Liver (tissue), 9 donors: ENCODE measurements around the gene MARCHF2. TPM values are rescaled to one million over a fixed set of nuclear protein-coding genes. Genes with fewer than 3 reads are reported as not detected.
"Not testable (repeated sequence)": the region's sequence is repeated elsewhere in the genome, so short reads cannot be mapped to it uniquely, and the experiment has no call there.

Experiments
- DNase-seq: peaks from one replicate; pipeline ENCODE4 v3.0.0-alpha.2; 2017; ENCODE audit warnings: low spot score
- H3K27ac ChIP-seq, 2 donors: one replicate each; pipeline ENCODE4 v1.7.0; 2013; ENCODE audit warnings: inconsistent platforms in 2 of 2, low read length in 2 of 2, control low read depth in 1 of 2, low read depth in 1 of 2, mild to moderate bottlenecking in 1 of 2
- H3K27me3 ChIP-seq, 4 donors: one replicate each; pipeline versions ENCODE4 v1.6.1 to v1.7.0; 2013; ENCODE audit warnings: low read length in 3 of 4, inconsistent platforms in 1 of 4, mild to moderate bottlenecking in 1 of 4, moderate library complexity in 1 of 4; ENCODE audit not compliant: control insufficient read depth in 4 of 4, insufficient read depth in 4 of 4
- H3K36me3 ChIP-seq, 4 donors: one replicate each; pipeline versions ENCODE4 v1.6.1 to v1.7.0; 2013; ENCODE audit warnings: low read length in 3 of 4, mild to moderate bottlenecking in 3 of 4, low read depth in 1 of 4, moderate library complexity in 1 of 4; ENCODE audit not compliant: control insufficient read depth in 4 of 4, insufficient read depth in 3 of 4
- H3K4me1 ChIP-seq, 4 donors: one replicate each; pipeline versions ENCODE4 v1.6.1 to v1.7.0; 2013; ENCODE audit warnings: low read length in 3 of 4, mild to moderate bottlenecking in 3 of 4, moderate library complexity in 1 of 4; ENCODE audit not compliant: control insufficient read depth in 4 of 4, insufficient read depth in 4 of 4
- H3K4me3 ChIP-seq, 3 donors: one replicate each; pipeline versions ENCODE4 v1.6.1 to v1.7.0; 2013; ENCODE audit warnings: low read length in 3 of 3, control low read depth in 1 of 3, low read depth in 1 of 3, mild to moderate bottlenecking in 1 of 3
- H3K9ac ChIP-seq, 2 donors: one replicate each; pipeline ENCODE4 v1.7.0; 2013; ENCODE audit warnings: low read length in 2 of 2, mild to moderate bottlenecking in 2 of 2, moderate library complexity in 2 of 2, control low read depth in 1 of 2, low read depth in 1 of 2
- H3K9me3 ChIP-seq, 4 donors: one replicate each; pipeline versions ENCODE4 v1.6.1 to v1.7.0; 2013; ENCODE audit warnings: low read length in 3 of 4; ENCODE audit not compliant: control insufficient read depth in 4 of 4
- EGR1 ChIP-seq, 2 donors: IDR thresholded peaks; 2 replicates each; pipeline ENCODE4 v1.6.1; 2016 to 2018; ENCODE audit warnings: antibody characterized with exemption in 2 of 2, low read depth in 2 of 2
- FOXA1 ChIP-seq: IDR thresholded peaks from 2 replicates; pipeline ENCODE4 v1.6.1; 2016; ENCODE audit warnings: antibody characterized with exemption
- FOXA2 ChIP-seq: IDR thresholded peaks from 2 replicates; pipeline ENCODE4 v1.6.1; 2016; ENCODE audit warnings: antibody characterized with exemption
- GABPA ChIP-seq, 2 donors: IDR thresholded peaks in 1 of 2; conservative IDR thresholded peaks in 1 of 2; 2 replicates each; pipeline ENCODE4 v1.6.1; 2016; ENCODE audit warnings: antibody characterized with exemption in 2 of 2, mild to moderate bottlenecking in 1 of 2, moderate library complexity in 1 of 2
- HNF4A ChIP-seq, 2 donors: conservative IDR thresholded peaks; 2 replicates each; pipeline ENCODE4 v1.6.1; 2016; ENCODE audit warnings: antibody characterized with exemption in 2 of 2, mild to moderate bottlenecking in 2 of 2
- HNF4G ChIP-seq: IDR thresholded peaks from 2 replicates; pipeline ENCODE4 v1.6.1; 2016; ENCODE audit warnings: antibody characterized with exemption
- JUND ChIP-seq, 2 donors: IDR thresholded peaks; 2 replicates each; pipeline ENCODE4 v1.6.1; 2016; ENCODE audit warnings: antibody characterized with exemption in 2 of 2
- RAD21 ChIP-seq, 2 donors: IDR thresholded peaks; 2 replicates each; pipeline ENCODE4 v1.6.1; 2016; ENCODE audit warnings: antibody characterized with exemption in 2 of 2, mild to moderate bottlenecking in 2 of 2
- RXRA ChIP-seq, 2 donors: IDR thresholded peaks; 2 replicates each; pipeline ENCODE4 v1.6.1; 2017 to 2018; ENCODE audit warnings: antibody characterized with exemption in 2 of 2, mild to moderate bottlenecking in 1 of 2
- SP1 ChIP-seq: IDR thresholded peaks from 2 replicates; pipeline ENCODE4 v1.6.1; 2018; ENCODE audit warnings: antibody characterized with exemption, mild to moderate bottlenecking
- TAF1 ChIP-seq: conservative IDR thresholded peaks from 2 replicates; pipeline ENCODE4 v1.6.1; 2016; ENCODE audit warnings: antibody characterized with exemption, mild to moderate bottlenecking
- YY1 ChIP-seq: IDR thresholded peaks from 2 replicates; pipeline ENCODE4 v1.6.1; 2016; ENCODE audit warnings: antibody characterized with exemption, mild to moderate bottlenecking
- ZBTB33 ChIP-seq: IDR thresholded peaks from 2 replicates; pipeline ENCODE4 v1.6.1; 2016; ENCODE audit warnings: antibody characterized with exemption
- WGBS: extraction: QIAGEN DNeasy Blood & Tissue Kit; methylation state at CpG from one replicate; pipeline ENCODE4 v1.1.7; 2013; 5-methylcytosine and 5-hydroxymethylcytosine counted together
- polyA plus RNA-seq, 2 donors: library from polyadenylated mRNA; stranded (reverse) in 1 of 2; unstranded in 1 of 2; fragments of 200-250 nt in 1 of 2; fragments of >200 nt in 1 of 2; fragmentation: Nextera tagmentation in 1 of 2; extraction: Ambion mirVana in 1 of 2; gene quantifications; one replicate each; pipeline versions ENCODE4 v1.2.1 to v1.2.3, GENCODE V29; 2013 to 2015
- total RNA-seq, 2 donors: library from RNA; depleted of rRNA; stranded (reverse); fragments of >200 nt; gene quantifications; one replicate each; pipeline ENCODE4 v1.2.3, GENCODE V29; 2014
- TF ChIP-seq, protein P1 (sequence below): IDR thresholded peaks from 2 replicates; pipeline ENCODE4 v1.6.1; 2016; ENCODE audit warnings: antibody characterized with exemption
- donor health status: healthy.
- donor health status: healthy.
- donor health status: healthy.
- donor health status: healthy.
- donor health status: healthy.

The MARCHF2 gene
- total and polyA plus RNA-seq, 4 donors, result 21.6 to 89.5 (median 58.8) TPM

- H3K27ac ChIP-seq, result no peak overlapping the region
- no peak overlapping the region for H3K4me3 ChIP-seq
These were observed 35.5 kb upstream of the MARCHF2 start for GRCh38 chr19:8377598-8377997.

DNA sequence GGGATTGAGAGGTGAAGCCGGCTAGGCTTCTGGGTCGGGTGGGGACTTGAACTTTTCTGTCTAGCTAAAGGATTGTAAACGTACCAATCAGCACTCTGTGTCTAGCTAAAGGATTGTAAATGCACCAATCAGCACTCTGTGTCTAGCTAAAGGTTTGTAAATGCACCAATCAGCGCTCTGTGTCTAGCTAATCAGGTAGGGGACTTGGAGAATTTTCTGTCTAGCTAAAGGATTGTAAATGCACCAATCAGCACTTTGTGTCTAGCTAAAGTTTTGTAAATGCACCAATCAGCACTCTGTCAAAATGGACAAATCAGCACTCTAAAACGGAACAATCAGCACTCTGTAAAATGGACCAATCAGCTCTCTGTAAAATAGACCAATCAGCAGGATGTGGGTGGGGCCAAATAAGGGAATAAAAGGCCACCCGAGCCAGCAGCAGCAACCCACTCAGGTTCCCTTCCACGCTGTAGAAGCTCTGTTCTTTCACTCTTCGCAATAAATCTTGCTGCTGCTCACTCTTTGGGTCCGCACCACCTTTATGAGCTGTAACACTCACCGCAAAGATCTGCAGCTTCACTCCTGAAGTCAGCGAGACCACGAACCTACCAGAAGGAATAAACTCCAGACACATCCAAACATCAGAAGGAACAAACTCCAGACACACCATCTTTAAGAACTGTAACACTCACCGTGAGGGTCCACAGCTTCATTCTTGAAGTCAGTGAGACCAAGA is 33.8 kb upstream of the MARCHF2 start:
- H3K36me3 ChIP-seq, DNase-seq, H3K4me1 ChIP-seq, H3K4me3 ChIP-seq, H3K27ac ChIP-seq, H3K27me3 ChIP-seq, H3K9ac ChIP-seq, H3K9me3 ChIP-seq: not testable (repeated sequence)
- 96% methylated on average over 13 of the region's 13 CpGs for WGBS

More at GRCh38 chr19:8377598-8377997, 35.5 kb upstream of the MARCHF2 start:
- 67% methylated on average over 1 of the region's 1 CpG for WGBS
- Histone ChIP-seq H3K36me3 (peaks cover 0 to 8% (median 5%) of the 10 kb centered on the region in 4 donors), H3K4me1 (peaks cover 7 to 13% (median 8%) of the 10 kb centered on the region in 4 donors), H3K27me3 (no peaks in the 10 kb centered on the region), H3K9ac (no peak overlapping the region), H3K9me3 (no peaks in the 10 kb centered on the region)
- TF ChIP-seq, protein P1, sequence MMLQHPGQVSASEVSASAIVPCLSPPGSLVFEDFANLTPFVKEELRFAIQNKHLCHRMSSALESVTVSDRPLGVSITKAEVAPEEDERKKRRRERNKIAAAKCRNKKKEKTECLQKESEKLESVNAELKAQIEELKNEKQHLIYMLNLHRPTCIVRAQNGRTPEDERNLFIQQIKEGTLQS, result no peak
- TF ChIP-seq HNF4G (no peak), YY1 (no peak), EGR1 (IDR thresholded peaks at IDR 0.05; ENCODE audit: low read depth in 2 of 2) (no peak), SP1 (no peak), JUND (IDR thresholded peaks at IDR 0.05) (no peak), RAD21 (IDR thresholded peaks at IDR 0.05) (no peak), ZBTB33 (no peak), HNF4A (conservative IDR thresholded peaks at IDR 0.05) (no peak), FOXA1 (no peak), TAF1 (no peak), FOXA2 (no peak), GABPA (IDR thresholded peaks at IDR 0.05 in 1 of 2, conservative IDR thresholded peaks at IDR 0.05 in 1 of 2) (no peak), RXRA (IDR thresholded peaks at IDR 0.05) (no peak)
- no peak for DNase-seq

DNA sequence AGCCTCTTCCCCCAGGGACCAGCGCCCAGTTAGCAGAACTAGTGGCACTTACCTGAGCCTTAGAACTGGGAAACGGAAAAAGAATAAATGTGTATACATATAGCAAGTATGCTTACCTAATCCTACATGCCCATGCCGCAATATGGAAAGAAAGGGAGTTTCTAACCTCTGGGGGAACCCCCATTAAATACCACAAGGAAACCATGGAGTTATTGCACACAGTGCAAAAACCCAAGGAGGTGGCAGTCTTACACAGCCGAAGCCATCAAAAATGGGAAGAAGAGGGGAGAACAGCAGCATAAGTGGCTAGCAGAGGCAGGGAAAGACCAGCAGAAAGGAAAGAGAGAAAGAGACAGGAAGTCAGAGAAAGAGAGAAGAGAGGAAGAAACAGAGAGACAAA is 28.5 kb upstream of the MARCHF2 start:
- 90% methylated on average over 4 of the region's 4 CpGs for WGBS
- not testable (repeated sequence) for H3K4me3 ChIP-seq, H3K36me3 ChIP-seq, H3K9me3 ChIP-seq, H3K27me3 ChIP-seq, H3K9ac ChIP-seq, DNase-seq, H3K27ac ChIP-seq
- H3K4me1 ChIP-seq, result peaks cover 0 to 11% (median 2%) of the 10 kb centered on the region in 4 donors

- WGBS, result 31% methylated on average over 2 of the region's 2 CpGs
- H3K27ac ChIP-seq, H3K9me3 ChIP-seq, DNase-seq, H3K9ac ChIP-seq, H3K36me3 ChIP-seq, H3K4me3 ChIP-seq, H3K27me3 ChIP-seq: not testable (repeated sequence)
- H3K4me1 ChIP-seq, result peaks cover 0 to 12% (median 2%) of the 10 kb centered on the region in 4 donors
These were observed 28.0 kb upstream of the MARCHF2 start for GRCh38 chr19:8385103-8385502.

DNA sequence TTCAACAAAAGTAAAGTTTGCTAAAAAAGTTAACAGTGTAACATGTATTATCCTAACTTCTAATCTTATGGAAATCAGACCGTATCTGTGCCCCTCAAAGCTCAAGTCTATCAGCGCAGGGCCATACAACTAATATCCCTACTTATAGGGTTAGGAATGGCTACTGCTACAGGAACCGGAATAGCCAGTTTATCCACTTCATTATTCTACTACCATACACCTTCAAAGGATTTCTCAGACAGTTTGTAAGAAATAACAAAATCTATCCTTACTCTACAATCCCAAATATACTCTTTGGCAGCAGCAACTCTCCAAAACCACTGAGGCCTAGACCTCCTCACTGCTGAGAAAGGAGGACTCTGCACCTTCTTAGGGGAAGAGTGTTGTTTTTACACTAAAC is 27.5 kb upstream of the MARCHF2 start:
- H3K36me3 ChIP-seq, DNase-seq, H3K27me3 ChIP-seq, H3K9me3 ChIP-seq, H3K27ac ChIP-seq, H3K9ac ChIP-seq, H3K4me3 ChIP-seq: not testable (repeated sequence)
- WGBS, result 91% methylated on average over 3 of the region's 3 CpGs
- H3K4me1 ChIP-seq, result peaks cover 0 to 12% (median 2%) of the 10 kb centered on the region in 4 donors

DNA sequence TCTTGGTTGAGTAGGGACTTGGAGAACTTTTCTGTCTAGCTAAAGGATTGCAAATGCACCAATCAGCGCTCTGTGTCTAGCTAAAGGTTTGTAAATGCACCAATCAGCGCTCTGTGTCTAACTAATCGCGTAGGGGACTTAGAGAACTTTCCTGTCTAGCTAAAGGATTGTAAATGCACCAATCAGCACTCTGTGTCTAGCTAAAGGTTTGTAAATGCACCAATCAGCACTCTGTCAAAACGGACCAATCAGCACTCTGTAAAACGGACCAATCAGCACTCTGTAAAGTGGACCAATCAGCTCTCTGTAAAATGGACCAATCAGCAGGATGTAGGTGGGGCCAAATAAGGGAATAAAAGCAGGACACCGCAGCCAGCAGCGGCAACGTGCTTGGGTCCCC is 26.7 kb upstream of the MARCHF2 start:
- H3K9ac ChIP-seq, DNase-seq, H3K27ac ChIP-seq, H3K4me3 ChIP-seq, H3K36me3 ChIP-seq, H3K27me3 ChIP-seq, H3K9me3 ChIP-seq: not testable (repeated sequence)
- peaks cover 3 to 19% (median 7%) of the 10 kb centered on the region in 4 donors for H3K4me1 ChIP-seq
- WGBS, result 94% methylated on average over 9 of the region's 9 CpGs
